Adipocyte (in vitro differentiated cells): Measurements from ENCODE around the gene TEDC1.

Source experiments
- DNase-seq: peaks from one replicate; pipeline ENCODE4 v3.0.0-alpha.2; 2015; ENCODE audit warnings: low read depth
- H3K27me3 ChIP-seq: replicated peaks from 2 replicates; pipeline ENCODE4 v1.7.0; 2013; ENCODE audit warnings: mild to moderate bottlenecking, low read length, moderate library complexity; ENCODE audit not compliant: control insufficient read depth, insufficient read depth
- H3K36me3 ChIP-seq: 2 replicates; pipeline ENCODE4 v1.7.0; 2013; ENCODE audit warnings: low read length, mild to moderate bottlenecking, moderate library complexity; ENCODE audit not compliant: control insufficient read depth, insufficient read depth, severe bottlenecking
- H3K4me1 ChIP-seq: 2 replicates; pipeline ENCODE4 v1.7.0; 2013; ENCODE audit warnings: mild to moderate bottlenecking, low read length, moderate library complexity; ENCODE audit not compliant: control insufficient read depth, insufficient read depth
- H3K4me3 ChIP-seq: 2 replicates; pipeline ENCODE4 v1.7.0; 2013; ENCODE audit warnings: mild to moderate bottlenecking, low read length, moderate library complexity
- H3K9ac ChIP-seq: 2 replicates; pipeline ENCODE4 v1.7.0; 2013; ENCODE audit warnings: mild to moderate bottlenecking, low read length, moderate library complexity
- H3K9me3 ChIP-seq: 2 replicates; pipeline ENCODE4 v1.7.0; 2013; ENCODE audit warnings: mild to moderate bottlenecking, low read length, moderate library complexity; ENCODE audit not compliant: control insufficient read depth

TEDC1 gene

GRCh38 chr14:105529319-105529568, 38.2 kb downstream of the TEDC1 start:
- H3K9ac ChIP-seq, result no peak overlapping the region
- H3K36me3 ChIP-seq, result no peaks in the 10 kb centered on the region
- no peaks in the 10 kb centered on the region for H3K9me3 ChIP-seq
- no peak for DNase-seq
- no peak overlapping the region for H3K4me3 ChIP-seq
- H3K27me3 ChIP-seq, result peaks cover 18% of the 10 kb centered on the region
- peaks cover 2% of the 10 kb centered on the region for H3K4me1 ChIP-seq

GRCh38 chr14:105529569-105530284, 38.7 kb downstream of the TEDC1 start:
- Histone ChIP-seq H3K27me3 (peaks cover 21% of the 10 kb centered on the region), H3K36me3 (no peaks in the 10 kb centered on the region), H3K9me3 (no peaks in the 10 kb centered on the region), H3K4me1 (peaks cover 2% of the 10 kb centered on the region), H3K4me3 (no peak overlapping the region), H3K9ac (no peak overlapping the region)
- no peak for DNase-seq

DNA sequence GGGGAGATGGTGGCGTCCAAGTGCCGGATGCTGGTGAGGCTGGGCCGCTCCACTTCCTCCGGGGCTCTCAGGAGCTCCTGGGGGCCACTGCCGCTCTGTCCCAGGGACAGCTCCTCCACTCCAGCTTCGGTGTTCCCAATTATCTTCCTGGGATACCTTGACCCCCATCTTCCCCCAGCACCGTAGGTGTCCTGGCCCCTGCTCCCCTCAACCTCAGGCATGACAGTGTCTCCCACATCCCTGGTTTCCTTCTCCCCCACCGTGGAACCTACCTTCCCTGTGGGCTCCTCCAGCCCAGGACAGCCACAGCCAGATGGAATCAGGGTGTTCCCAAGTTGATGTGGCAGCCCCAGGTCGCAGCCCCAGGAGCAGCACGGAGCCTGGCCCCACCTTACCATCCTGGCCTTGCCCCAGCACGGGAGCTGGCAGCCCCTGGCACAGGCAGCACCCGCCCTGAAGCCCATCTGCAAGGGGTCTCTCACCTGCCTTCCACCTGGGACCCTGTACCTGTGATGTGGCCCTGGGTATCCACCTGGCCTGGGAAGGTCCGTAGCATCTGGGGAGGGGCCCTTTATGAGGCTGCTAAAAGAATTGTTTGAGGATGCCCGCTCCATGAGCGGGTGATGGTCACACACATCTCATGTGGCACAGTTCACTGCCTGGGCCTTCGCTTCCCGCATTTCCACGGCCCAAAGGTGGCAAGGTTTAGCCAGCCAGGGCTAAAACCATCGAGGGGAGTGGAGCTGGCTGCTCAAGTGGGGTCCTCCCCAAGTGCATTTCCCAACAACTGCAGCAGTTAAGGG, 39.4 kb downstream of the TEDC1 start:
- no peak overlapping the region for H3K9ac ChIP-seq
- no peak for DNase-seq
- no peaks in the 10 kb centered on the region for H3K9me3 ChIP-seq
- H3K27me3 ChIP-seq, result peaks cover 21% of the 10 kb centered on the region
- peaks cover 2% of the 10 kb centered on the region for H3K4me1 ChIP-seq
- no peaks in the 10 kb centered on the region for H3K36me3 ChIP-seq
- H3K4me3 ChIP-seq, result no peak overlapping the region

DNA sequence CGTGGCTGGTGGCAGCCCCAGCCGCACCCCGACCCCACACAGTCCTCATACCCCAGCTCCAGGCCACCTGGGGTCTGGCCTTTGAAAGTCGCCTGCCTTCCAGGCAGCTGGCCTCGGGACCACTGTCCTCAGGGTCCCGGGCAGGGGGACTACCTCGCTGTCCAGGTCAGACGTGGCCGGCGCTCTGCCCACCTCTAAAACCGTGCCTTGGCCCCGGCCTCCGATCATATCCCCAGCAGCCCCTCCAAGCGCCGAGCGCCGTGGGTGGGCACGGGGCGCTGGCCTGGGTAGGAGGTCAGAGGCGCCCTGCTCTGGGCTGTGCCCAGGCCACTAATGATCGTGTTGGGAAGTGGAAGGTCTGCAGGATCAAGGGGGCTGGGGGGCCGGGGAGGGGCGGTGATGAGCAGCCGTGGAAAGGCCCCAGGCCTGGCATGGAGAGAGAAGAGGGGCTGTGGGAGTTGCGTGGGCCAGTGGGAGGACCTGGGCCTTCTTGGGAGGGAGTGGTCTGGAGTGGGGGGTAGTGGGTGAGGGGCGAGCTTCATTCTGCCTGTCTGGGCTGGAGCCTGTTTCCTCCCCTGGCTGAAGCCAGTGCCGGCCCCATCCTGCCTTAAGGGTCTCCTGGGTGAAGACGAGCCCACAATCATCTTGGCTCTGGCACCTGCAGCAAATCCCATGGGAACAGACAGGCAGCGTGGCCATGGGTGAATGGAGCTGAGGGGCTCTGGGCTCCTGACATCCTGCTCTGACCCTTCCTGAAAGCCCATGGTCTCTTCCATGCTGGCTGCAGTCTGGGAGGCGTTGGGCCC, 40.2 kb downstream of the TEDC1 start:
- Histone ChIP-seq H3K4me3 (no peak overlapping the region), H3K9ac (no peak overlapping the region), H3K4me1 (peaks cover 2% of the 10 kb centered on the region), H3K36me3 (no peaks in the 10 kb centered on the region), H3K9me3 (no peaks in the 10 kb centered on the region), H3K27me3 (peaks cover 26% of the 10 kb centered on the region)
- DNase-seq, result no peak

DNA sequence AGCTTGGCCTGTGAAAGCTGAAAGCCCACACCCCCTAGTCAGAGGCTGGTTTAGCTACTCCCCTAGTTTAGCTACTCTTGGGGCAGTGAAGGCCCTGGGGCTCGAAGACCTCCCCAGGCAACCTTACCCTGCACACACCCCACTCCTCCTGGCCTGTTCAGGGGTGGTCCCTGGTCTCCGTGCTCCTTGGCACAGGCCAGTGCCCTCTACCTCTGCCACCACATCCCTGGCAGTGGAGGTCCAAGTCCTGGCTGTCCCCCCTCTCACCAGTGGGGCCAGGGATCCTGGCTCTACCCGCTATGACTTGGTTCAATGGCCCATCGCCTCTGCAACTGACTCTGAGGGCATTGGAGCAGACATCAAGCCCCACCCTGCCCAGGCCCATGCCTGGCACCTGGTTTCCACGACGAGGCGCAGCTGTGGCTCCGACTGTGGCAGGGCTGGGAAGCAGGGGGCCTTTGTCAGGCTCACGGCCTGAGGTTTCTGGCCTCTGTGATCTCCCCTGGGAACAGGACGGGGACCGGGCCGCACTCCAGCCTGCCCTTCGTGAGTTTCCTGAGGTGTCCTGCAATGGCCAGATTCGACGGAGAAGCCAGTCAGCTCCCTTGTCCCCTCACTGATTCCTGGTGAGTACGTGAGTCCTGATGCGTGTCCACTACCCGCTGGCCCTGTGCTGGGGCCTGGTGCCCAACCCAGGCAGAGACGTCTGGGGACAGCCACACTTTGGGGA, 41.0 kb downstream of the TEDC1 start:
- DNase-seq, result no peak
- Histone ChIP-seq H3K27me3 (peaks cover 34% of the 10 kb centered on the region), H3K9me3 (no peaks in the 10 kb centered on the region), H3K4me1 (peaks cover 2% of the 10 kb centered on the region), H3K36me3 (no peaks in the 10 kb centered on the region), H3K4me3 (no peak overlapping the region), H3K9ac (no peak overlapping the region)

- Histone ChIP-seq H3K4me1 (peaks cover 2% of the 10 kb centered on the region), H3K4me3 (no peak overlapping the region), H3K9me3 (no peaks in the 10 kb centered on the region), H3K9ac (no peak overlapping the region), H3K36me3 (no peaks in the 10 kb centered on the region), H3K27me3 (peaks cover 35% of the 10 kb centered on the region)
- peak; percentile 30 for DNase-seq
Observed at GRCh38 chr14:105532735-105533141, 41.7 kb downstream of the TEDC1 start.

- no peak for DNase-seq
- Histone ChIP-seq H3K4me1 (peaks cover 2% of the 10 kb centered on the region), H3K27me3 (peaks cover 39% of the 10 kb centered on the region), H3K4me3 (no peak overlapping the region), H3K36me3 (no peaks in the 10 kb centered on the region), H3K9ac (no peak overlapping the region), H3K9me3 (no peaks in the 10 kb centered on the region)
Observed at GRCh38 chr14:105533391-105533790, 42.3 kb downstream of the TEDC1 start.

DNA sequence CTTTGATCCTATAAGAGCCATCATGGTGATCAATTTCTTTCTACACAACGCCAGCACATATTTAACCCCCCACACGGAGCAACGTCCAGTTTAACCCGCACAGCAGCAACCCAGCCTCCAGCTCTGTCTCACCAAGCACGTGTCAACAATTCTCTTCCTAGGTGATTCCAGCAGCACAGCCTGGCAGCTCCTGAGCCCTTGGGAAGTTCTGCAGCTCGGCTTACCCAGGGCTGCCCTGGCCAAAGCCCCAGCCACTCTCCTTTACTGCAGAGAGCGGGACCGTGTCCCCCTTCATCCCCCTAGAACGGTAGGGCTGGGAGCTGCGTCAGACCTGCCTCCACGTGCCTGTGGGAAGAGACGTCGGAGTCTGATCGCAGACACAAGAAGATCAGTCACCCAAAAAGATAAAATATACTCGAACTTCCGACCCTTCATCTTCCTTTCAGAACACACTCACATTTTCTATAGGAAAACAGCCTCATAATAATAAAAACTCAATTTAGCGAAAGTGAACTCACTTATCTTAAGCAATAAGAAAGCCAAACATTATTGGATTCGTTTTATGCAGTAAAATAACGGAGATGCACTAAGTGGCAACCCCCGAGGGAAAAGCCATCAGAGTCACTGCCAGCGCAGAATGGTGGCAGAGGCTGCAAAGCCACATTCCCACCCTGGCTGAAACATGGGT, 42.9 kb downstream of the TEDC1 start:
- DNase-seq, result no peak
- H3K9me3 ChIP-seq, result no peaks in the 10 kb centered on the region
- H3K36me3 ChIP-seq, result no peaks in the 10 kb centered on the region
- peaks cover 44% of the 10 kb centered on the region for H3K27me3 ChIP-seq
- no peaks in the 10 kb centered on the region for H3K4me1 ChIP-seq
- no peak overlapping the region for H3K4me3 ChIP-seq
- H3K9ac ChIP-seq, result no peak overlapping the region

DNA sequence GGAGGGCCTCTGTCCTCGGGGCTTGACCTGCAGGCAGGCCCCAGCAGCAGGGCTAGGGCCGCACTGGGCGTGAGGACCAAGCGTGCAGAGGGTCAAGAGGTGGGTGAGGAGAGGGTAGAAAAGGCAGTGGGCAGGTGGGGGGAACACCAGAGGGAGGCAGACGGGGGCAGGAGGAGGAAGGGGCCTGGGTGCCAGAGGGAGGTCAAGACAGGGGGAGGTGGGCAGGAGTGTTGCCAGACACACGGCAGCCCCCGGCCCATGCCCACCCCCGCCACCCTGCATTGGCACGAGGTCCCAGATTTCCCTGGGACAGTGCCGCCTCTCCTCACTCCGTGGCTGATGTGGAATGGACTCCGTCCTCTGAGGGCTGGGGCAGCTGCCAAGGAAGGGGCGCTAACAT, 43.5 kb downstream of the TEDC1 start:
- H3K9me3 ChIP-seq, result no peaks in the 10 kb centered on the region
- peaks cover 48% of the 10 kb centered on the region for H3K27me3 ChIP-seq
- no peak overlapping the region for H3K9ac ChIP-seq
- H3K4me1 ChIP-seq, result no peaks in the 10 kb centered on the region
- no peak overlapping the region for H3K4me3 ChIP-seq
- no peak for DNase-seq
- no peaks in the 10 kb centered on the region for H3K36me3 ChIP-seq

GRCh38 chr14:105536051-105536450, 45.0 kb downstream of the TEDC1 start:
- Histone ChIP-seq H3K36me3 (no peaks in the 10 kb centered on the region), H3K9ac (no peak overlapping the region), H3K4me3 (no peak overlapping the region), H3K27me3 (peaks cover 48% of the 10 kb centered on the region), H3K4me1 (no peaks in the 10 kb centered on the region), H3K9me3 (no peaks in the 10 kb centered on the region)
- no peak for DNase-seq
